ENCODE data around the gene ZNF121.

ZNF121 gene

GRCh38 chr19:9584073-9584833, at the start of gene ZNF121:
Gene ZNF121 (minus strand): TSS chr19:9584504. CDS start chr19:9568097, 16,407 bp downstream.
- H3K27ac ChIP-seq: peak within 1 kb of the TSS; percentile 80
- TF ChIP-seq ZFX (IDR thresholded peaks at IDR 0.05; ENCODE audit: borderline replicate concordance) (no peak), CTCF (IDR thresholded peaks at IDR 0.05) (no peak)

GRCh38 chr19:9627856-9628255, 43.6 kb upstream of the ZNF121 start:
- TF ChIP-seq CTCF (IDR thresholded peaks at IDR 0.05): no peak
- TF ChIP-seq ZFX (IDR thresholded peaks at IDR 0.05; ENCODE audit: borderline replicate concordance): no peak
- no peak overlapping the region for H3K27ac ChIP-seq

GRCh38 chr19:9622531-9622930, 38.2 kb upstream of the ZNF121 start:
- H3K27ac ChIP-seq: no peak overlapping the region
- TF ChIP-seq ZFX (IDR thresholded peaks at IDR 0.05; ENCODE audit: borderline replicate concordance) (no peak), CTCF (IDR thresholded peaks at IDR 0.05) (no peak)

GRCh38 chr19:9621156-9622037, 37.1 kb upstream of the ZNF121 start, which contains the start of gene ZNF561:
Gene ZNF561 (minus strand): TSS chr19:9621232. CDS start chr19:9619456, 1,776 bp downstream.
- no peak for TF ChIP-seq CTCF (IDR thresholded peaks at IDR 0.05)
- TF ChIP-seq ZFX (IDR thresholded peaks at IDR 0.05; ENCODE audit: borderline replicate concordance): no peak
- H3K27ac ChIP-seq: peak within 1 kb of the TSS; percentile 93

- TF ChIP-seq CTCF (IDR thresholded peaks at IDR 0.05) (no peak), ZFX (IDR thresholded peaks at IDR 0.05; ENCODE audit: borderline replicate concordance) (no peak)
- H3K27ac ChIP-seq: peak overlapping the region; percentile 93
Measured at GRCh38 chr19:9620842-9621155, 36.5 kb upstream of the ZNF121 start.

- H3K27ac ChIP-seq: no peak overlapping the region
- TF ChIP-seq ZFX (IDR thresholded peaks at IDR 0.05; ENCODE audit: borderline replicate concordance) (no peak), CTCF (IDR thresholded peaks at IDR 0.05) (no peak)
Measured at GRCh38 chr19:9615844-9616243, 31.5 kb upstream of the ZNF121 start.
